Measurements from ENCODE around the gene RFPL3.

GRCh38 chr22:32317524-32317923 lies 40.1 kb upstream of the RFPL3 start:
- no peak for TF ChIP-seq CTCF (IDR thresholded peaks at IDR 0.05)
- no peak for TF ChIP-seq POLR2AphosphoS5 (IDR thresholded peaks at IDR 0.05)
